ENCODE data around the gene HJV.

GRCh38 chr1:145983206-145983675, 38.3 kb downstream of the HJV start:
- TF ChIP-seq EZH2 (IDR thresholded peaks at IDR 0.05): no peak
- no peak for TF ChIP-seq POLR2AphosphoS5 (IDR thresholded peaks at IDR 0.05; ENCODE audit: borderline replicate concordance, low read depth, low read length)
- no peak for TF ChIP-seq FOXP2 (optimal IDR thresholded peaks at IDR 0.05; ENCODE audit: control extremely low read depth, extremely low read length, insufficient read depth)
